ENCODE data around the gene C2orf74. TPM values are rescaled to one million over a fixed set of nuclear protein-coding genes. Genes with fewer than 3 reads are reported as not detected.

Gene C2orf74
- polyA plus RNA-seq, 1 donor (not counting 4 experiments of a cell fraction or from before 2014, with no cell fraction given): 24.3 TPM

DNA sequence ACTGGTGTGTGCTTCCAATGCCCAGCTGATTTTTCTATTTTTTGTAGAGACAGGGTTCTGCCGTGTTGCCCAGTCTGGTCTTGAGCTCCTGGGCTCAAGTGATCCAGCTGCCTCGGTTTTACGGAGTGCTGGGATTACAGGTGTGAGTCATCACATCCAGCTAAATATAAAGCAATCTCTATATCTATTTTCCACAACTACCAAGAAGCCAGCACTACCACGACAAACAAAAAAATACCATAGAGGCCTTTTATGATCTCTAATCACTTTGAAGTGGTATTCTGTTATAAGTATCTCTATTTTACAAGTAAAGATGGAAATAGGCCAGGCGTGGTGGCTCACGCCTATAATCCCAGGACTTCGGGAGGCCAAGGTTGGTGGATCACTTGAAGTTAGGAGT, 34.7 kb downstream of the C2orf74 start:
- Histone ChIP-seq H3K4me3 (ENCODE audit: control insufficient read depth in 2 of 3, extremely low read depth in 1 of 3, insufficient read depth in 2 of 3, low read depth in 1 of 3, low read length in 3 of 3) (no peak overlapping the region), H2AFZ (ENCODE audit: control insufficient read depth, low read length) (no peak overlapping the region), H3K4me2 (ENCODE audit: control insufficient read depth, extremely low read depth, insufficient read depth, low read depth, low read length) (no peak overlapping the region), H3K27ac (ENCODE audit: control insufficient read depth, insufficient read depth, low read length) (no peak overlapping the region), H3K27me3 (ENCODE audit: control insufficient read depth, extremely low read depth, insufficient read depth, low read length) (no peaks in the 10 kb centered on the region), H3K9me1 (ENCODE audit: control insufficient read depth, extremely low read depth, insufficient read depth, low read length) (no peaks in the 10 kb centered on the region), H3K4me1 (ENCODE audit: control insufficient read depth, extremely low read depth, insufficient read depth, low read length) (no peaks in the 10 kb centered on the region), H3K36me3 (ENCODE audit: control insufficient read depth in 2 of 2, extremely low read depth in 1 of 2, insufficient read depth in 2 of 2, low read length in 2 of 2) (peaks cover 6 to 11% of the 10 kb centered on the region in 2 experiments), H4K20me1 (ENCODE audit: control insufficient read depth, extremely low read depth, insufficient read depth, low read length) (no peaks in the 10 kb centered on the region), H3K9ac (ENCODE audit: control insufficient read depth, extremely low read depth, insufficient read depth, low read length) (no peak overlapping the region), H3K9me3 (ENCODE audit: control insufficient read depth, low read depth, low read length) (no peaks in the 10 kb centered on the region), H3K79me2 (ENCODE audit: control insufficient read depth, insufficient read depth, low read length) (no peaks in the 10 kb centered on the region)
- dilution Hi-C loops (cut with MboI; ENCODE audit: extremely low pct_ligation_motif_present, low sequenced_read_pairs): no loop called here
- FAIRE-seq (no peak), DNase-seq (ENCODE audit: low read depth, low spot score) (no peak)
- TF ChIP-seq EZH2 (IDR thresholded peaks at IDR 0.05; ENCODE audit: low read length): no peak
- TF ChIP-seq, protein P1, sequence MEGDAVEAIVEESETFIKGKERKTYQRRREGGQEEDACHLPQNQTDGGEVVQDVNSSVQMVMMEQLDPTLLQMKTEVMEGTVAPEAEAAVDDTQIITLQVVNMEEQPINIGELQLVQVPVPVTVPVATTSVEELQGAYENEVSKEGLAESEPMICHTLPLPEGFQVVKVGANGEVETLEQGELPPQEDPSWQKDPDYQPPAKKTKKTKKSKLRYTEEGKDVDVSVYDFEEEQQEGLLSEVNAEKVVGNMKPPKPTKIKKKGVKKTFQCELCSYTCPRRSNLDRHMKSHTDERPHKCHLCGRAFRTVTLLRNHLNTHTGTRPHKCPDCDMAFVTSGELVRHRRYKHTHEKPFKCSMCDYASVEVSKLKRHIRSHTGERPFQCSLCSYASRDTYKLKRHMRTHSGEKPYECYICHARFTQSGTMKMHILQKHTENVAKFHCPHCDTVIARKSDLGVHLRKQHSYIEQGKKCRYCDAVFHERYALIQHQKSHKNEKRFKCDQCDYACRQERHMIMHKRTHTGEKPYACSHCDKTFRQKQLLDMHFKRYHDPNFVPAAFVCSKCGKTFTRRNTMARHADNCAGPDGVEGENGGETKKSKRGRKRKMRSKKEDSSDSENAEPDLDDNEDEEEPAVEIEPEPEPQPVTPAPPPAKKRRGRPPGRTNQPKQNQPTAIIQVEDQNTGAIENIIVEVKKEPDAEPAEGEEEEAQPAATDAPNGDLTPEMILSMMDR (optimal IDR thresholded peaks at IDR 0.05 in 1 of 3, IDR thresholded peaks at IDR 0.05 in 1 of 3, conservative IDR thresholded peaks at IDR 0.05 in 1 of 3; ENCODE audit: extremely low read depth in 1 of 3, insufficient read depth in 2 of 3, low read length in 3 of 3): no peak

DNA sequence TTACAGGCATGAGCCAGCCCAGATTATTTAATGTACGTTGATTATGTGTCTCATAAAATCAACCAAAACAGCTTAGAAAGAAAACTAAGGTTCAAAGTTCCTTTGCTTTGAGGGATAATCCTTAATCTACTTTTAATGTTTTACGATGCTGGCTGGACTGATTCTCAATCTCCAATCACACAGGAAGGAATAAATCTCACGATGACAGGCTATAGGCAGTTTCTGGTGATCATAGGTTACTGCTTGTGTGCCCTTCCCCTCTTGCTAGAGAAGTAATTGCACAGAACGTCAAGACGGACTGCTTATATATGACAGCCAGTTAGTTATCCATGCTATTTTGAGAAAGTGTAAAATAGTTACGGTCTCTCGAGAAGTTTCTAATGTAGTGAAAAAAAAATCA, 43.1 kb downstream of the C2orf74 start:
- Histone ChIP-seq H3K27me3 (ENCODE audit: control insufficient read depth, extremely low read depth, insufficient read depth, low read length) (no peaks in the 10 kb centered on the region), H2AFZ (ENCODE audit: control insufficient read depth, low read length) (no peak overlapping the region), H4K20me1 (ENCODE audit: control insufficient read depth, extremely low read depth, insufficient read depth, low read length) (no peaks in the 10 kb centered on the region), H3K4me3 (ENCODE audit: control insufficient read depth in 2 of 3, extremely low read depth in 1 of 3, insufficient read depth in 2 of 3, low read depth in 1 of 3, low read length in 3 of 3) (no peak overlapping the region), H3K4me1 (ENCODE audit: control insufficient read depth, extremely low read depth, insufficient read depth, low read length) (peaks cover 3% of the 10 kb centered on the region), H3K79me2 (ENCODE audit: control insufficient read depth, insufficient read depth, low read length) (no peaks in the 10 kb centered on the region), H3K4me2 (ENCODE audit: control insufficient read depth, extremely low read depth, insufficient read depth, low read depth, low read length) (no peak overlapping the region), H3K9me1 (ENCODE audit: control insufficient read depth, extremely low read depth, insufficient read depth, low read length) (no peaks in the 10 kb centered on the region), H3K9ac (ENCODE audit: control insufficient read depth, extremely low read depth, insufficient read depth, low read length) (no peak overlapping the region), H3K36me3 (ENCODE audit: control insufficient read depth in 2 of 2, extremely low read depth in 1 of 2, insufficient read depth in 2 of 2, low read length in 2 of 2) (peaks cover 20 to 23% of the 10 kb centered on the region in 2 experiments), H3K9me3 (ENCODE audit: control insufficient read depth, low read depth, low read length) (no peaks in the 10 kb centered on the region), H3K27ac (ENCODE audit: control insufficient read depth, insufficient read depth, low read length) (no peak overlapping the region)
- dilution Hi-C loops (cut with MboI; ENCODE audit: extremely low pct_ligation_motif_present, low sequenced_read_pairs): no loop called here
- no peak for DNase-seq (ENCODE audit: low read depth, low spot score)
- FAIRE-seq: no peak
- TF ChIP-seq, protein P1 (optimal IDR thresholded peaks at IDR 0.05 in 1 of 3, IDR thresholded peaks at IDR 0.05 in 1 of 3, conservative IDR thresholded peaks at IDR 0.05 in 1 of 3; ENCODE audit: extremely low read depth in 1 of 3, insufficient read depth in 2 of 3, low read length in 3 of 3): no peak
- no peak for TF ChIP-seq EZH2 (IDR thresholded peaks at IDR 0.05; ENCODE audit: low read length)
